Measurements from ENCODE around the gene KRT6B. TPM values are rescaled to one million over a fixed set of nuclear protein-coding genes. Genes with fewer than 3 reads are reported as not detected.

The KRT6B gene
- total and polyA plus RNA-seq, 2 donors (not counting 3 experiments of a cell fraction or from before 2014, with no cell fraction given) = 0.03 TPM; not detected in 1

DNA sequence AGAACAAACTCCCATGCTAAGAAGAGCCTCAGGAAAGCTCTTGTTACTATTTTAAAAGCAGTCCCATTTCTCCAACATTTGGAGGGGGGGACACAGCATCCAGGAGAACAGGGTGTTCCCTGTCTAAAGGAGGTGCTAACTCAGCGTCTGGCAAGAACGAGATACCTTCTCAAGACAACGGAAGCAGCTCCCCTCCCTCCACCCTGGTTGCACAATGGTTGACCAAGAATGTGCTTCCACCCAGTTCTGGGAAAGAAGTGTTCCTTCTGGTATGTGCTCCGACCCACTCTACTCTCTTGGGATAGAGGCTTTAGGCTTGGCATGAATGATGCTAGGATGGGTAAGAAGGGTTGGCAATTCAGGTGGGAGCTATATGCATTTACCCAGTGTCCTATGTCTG, 42.6 kb upstream of the KRT6B start:
- no peaks in the 10 kb centered on the region for H3K4me1 ChIP-seq (ENCODE audit: control insufficient read depth, extremely low read depth, insufficient read depth, low read length)
- H3K27me3 ChIP-seq (ENCODE audit: control insufficient read depth in 2 of 2, insufficient read depth in 2 of 2, low read length in 2 of 2) = peaks cover 6 to 10% of the 10 kb centered on the region in 2 experiments
- H3K36me3 ChIP-seq (ENCODE audit: control insufficient read depth in 2 of 2, extremely low read depth in 1 of 2, insufficient read depth in 2 of 2, low read length in 2 of 2) = no peaks in the 10 kb centered on the region
- POLR2A ChIA-PET = no interaction called here
- no TSS peak for BruUV-seq (replicated peaks)
- intact Hi-C loops (cut with micrococcal nuclease) = no loop called here
- H3K4me2 ChIP-seq (ENCODE audit: insufficient read depth, low read length) = no peak overlapping the region
- DNase-seq (ENCODE audit: low read depth, low spot score) (no peak), FAIRE-seq (no peak)
- CTCF ChIA-PET = interaction anchor here (2.3 kb wide), 1 partner anchor 376 kb away, joined by 6 read pairs; no protein-coding TSS in a partner anchor
- H2AFZ ChIP-seq (ENCODE audit: low read depth, low read length) = no peak overlapping the region
- dilution Hi-C loops (cut with MboI; ENCODE audit: extremely low pct_ligation_motif_present, low sequenced_read_pairs) = no loop called here
- H3K27ac ChIP-seq (ENCODE audit: insufficient read depth, low read depth, low read length) = no peak overlapping the region
- TF ChIP-seq JUN (IDR thresholded peaks at IDR 0.05; ENCODE audit: borderline replicate concordance, insufficient read depth, insufficient read length, low read depth) = no peak
- TF ChIP-seq, protein P1, sequence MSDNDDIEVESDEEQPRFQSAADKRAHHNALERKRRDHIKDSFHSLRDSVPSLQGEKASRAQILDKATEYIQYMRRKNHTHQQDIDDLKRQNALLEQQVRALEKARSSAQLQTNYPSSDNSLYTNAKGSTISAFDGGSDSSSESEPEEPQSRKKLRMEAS (IDR thresholded peaks at IDR 0.05; ENCODE audit: insufficient read depth, insufficient read length) = no peak
- TF ChIP-seq EZH2 (IDR thresholded peaks at IDR 0.05; ENCODE audit: borderline replicate concordance, low read depth, low read length, severe bottlenecking) = no peak
- no peak for TF ChIP-seq MYC (IDR thresholded peaks at IDR 0.05; ENCODE audit: low read depth, low read length)
- TF ChIP-seq FOS (IDR thresholded peaks at IDR 0.05; ENCODE audit: borderline replicate concordance, insufficient read depth, low read length) = no peak
- no peak for TF ChIP-seq POLR2A (IDR thresholded peaks at IDR 0.05; ENCODE audit: low read depth, low read length)
- TF ChIP-seq POLR2AphosphoS5 (IDR thresholded peaks at IDR 0.05; ENCODE audit: insufficient read depth, low read depth, low read length) = no peak
- TF ChIP-seq GATA2 (IDR thresholded peaks at IDR 0.05; ENCODE audit: insufficient read depth, insufficient read length, low read depth, low read length) = no peak
- TF ChIP-seq, protein P2, sequence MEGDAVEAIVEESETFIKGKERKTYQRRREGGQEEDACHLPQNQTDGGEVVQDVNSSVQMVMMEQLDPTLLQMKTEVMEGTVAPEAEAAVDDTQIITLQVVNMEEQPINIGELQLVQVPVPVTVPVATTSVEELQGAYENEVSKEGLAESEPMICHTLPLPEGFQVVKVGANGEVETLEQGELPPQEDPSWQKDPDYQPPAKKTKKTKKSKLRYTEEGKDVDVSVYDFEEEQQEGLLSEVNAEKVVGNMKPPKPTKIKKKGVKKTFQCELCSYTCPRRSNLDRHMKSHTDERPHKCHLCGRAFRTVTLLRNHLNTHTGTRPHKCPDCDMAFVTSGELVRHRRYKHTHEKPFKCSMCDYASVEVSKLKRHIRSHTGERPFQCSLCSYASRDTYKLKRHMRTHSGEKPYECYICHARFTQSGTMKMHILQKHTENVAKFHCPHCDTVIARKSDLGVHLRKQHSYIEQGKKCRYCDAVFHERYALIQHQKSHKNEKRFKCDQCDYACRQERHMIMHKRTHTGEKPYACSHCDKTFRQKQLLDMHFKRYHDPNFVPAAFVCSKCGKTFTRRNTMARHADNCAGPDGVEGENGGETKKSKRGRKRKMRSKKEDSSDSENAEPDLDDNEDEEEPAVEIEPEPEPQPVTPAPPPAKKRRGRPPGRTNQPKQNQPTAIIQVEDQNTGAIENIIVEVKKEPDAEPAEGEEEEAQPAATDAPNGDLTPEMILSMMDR (IDR thresholded peaks at IDR 0.05; ENCODE audit: extremely low read depth in 1 of 2, insufficient read depth in 1 of 2, low read depth in 1 of 2, low read length in 2 of 2) = no peak
- no peaks in the 10 kb centered on the region for H4K20me1 ChIP-seq (replicated peaks; ENCODE audit: control insufficient read depth, extremely low read depth, insufficient read depth, low read length)
- no peaks in the 10 kb centered on the region for H3K9me3 ChIP-seq (replicated peaks; ENCODE audit: control insufficient read depth, insufficient read depth, low read length)
- no peaks in the 10 kb centered on the region for H3K79me2 ChIP-seq (ENCODE audit: control insufficient read depth, insufficient read depth, low read length)
- no peak overlapping the region for H3K9ac ChIP-seq (replicated peaks; ENCODE audit: extremely low read depth, insufficient read depth, low read length)
- no peaks in the 10 kb centered on the region for H3K9me1 ChIP-seq (replicated peaks; ENCODE audit: control insufficient read depth, extremely low read depth, insufficient read depth, low read length)
- H3K4me3 ChIP-seq (replicated peaks in 1 of 3; ENCODE audit: insufficient read depth in 1 of 3, low read depth in 1 of 3, low read length in 3 of 3) = no peak overlapping the region
